ENCODE measurements around the gene PCDHGA1.

The PCDHGA1 gene

GRCh38 chr5:141494761-141495452 is 164.6 kb downstream of the PCDHGA1 start:
- no peak for DNase-seq

DNA sequence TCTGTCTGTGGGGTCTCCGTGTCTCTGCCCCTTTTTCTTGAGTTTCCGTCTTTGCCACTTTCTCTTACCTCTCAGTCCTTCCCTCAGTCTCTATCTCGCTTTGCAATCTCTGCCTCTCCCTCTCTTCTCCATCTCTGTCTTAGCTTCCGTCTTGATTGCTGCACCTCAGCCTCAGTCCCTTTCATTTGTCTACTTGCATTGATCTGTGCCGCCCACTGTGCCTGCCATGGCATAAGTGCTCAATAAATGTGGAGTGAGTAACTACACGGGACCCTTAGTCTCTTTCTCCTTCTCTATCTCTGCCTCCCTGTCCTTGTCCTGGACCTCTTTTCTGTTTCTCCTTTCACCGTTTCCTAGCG is 165.1 kb downstream of the PCDHGA1 start:
- DNase-seq: no peak

GRCh38 chr5:141496038-141496437 is 165.7 kb downstream of the PCDHGA1 start:
- DNase-seq: no peak

DNA sequence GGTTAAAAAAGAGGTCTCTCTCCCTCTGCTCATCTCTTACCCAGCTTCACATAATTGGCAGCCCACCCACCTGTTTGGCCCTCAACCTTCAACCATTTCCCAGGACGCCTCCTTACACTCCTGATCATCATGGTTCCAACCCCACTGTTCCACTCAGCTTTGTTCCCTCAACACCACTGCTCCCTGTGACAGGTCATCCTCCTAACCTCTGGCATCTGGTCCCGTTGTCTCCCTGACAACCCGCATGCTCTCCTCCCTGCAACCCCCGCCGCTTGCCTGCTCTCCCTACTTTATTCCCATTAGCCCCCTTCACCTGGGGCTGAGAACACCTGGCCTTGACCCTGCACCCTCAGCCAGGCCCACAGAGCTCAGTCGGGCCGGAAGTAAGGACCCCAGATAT is 171.4 kb downstream of the PCDHGA1 start:
- no peak for DNase-seq

- no peak for DNase-seq
Observed at GRCh38 chr5:141503681-141504080, 173.4 kb downstream of the PCDHGA1 start.

DNA sequence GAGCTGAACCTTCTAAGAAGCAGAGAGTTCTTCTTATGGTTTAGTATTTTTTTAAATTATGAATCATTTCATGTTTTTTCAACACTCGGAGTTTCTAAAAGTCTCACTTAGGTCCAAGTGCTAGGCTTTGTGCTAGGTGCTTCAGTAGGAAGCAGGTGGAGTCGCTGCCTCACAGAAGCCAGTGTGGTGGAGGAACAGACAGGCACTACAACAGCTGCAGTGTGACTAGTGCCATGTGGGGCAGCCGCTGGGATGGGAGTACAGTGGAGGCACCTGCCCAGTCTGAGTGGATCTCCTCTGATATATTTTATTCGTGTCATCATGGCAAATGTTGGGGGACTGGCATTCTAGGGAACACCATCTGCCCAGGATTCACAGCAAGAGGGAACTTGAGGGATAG is 173.9 kb downstream of the PCDHGA1 start:
- DNase-seq: no peak

GRCh38 chr5:141506381-141507155 is 176.3 kb downstream of the PCDHGA1 start:
- no peak for DNase-seq

- no peak for DNase-seq
Observed at GRCh38 chr5:141507387-141508091, 177.2 kb downstream of the PCDHGA1 start.

DNA sequence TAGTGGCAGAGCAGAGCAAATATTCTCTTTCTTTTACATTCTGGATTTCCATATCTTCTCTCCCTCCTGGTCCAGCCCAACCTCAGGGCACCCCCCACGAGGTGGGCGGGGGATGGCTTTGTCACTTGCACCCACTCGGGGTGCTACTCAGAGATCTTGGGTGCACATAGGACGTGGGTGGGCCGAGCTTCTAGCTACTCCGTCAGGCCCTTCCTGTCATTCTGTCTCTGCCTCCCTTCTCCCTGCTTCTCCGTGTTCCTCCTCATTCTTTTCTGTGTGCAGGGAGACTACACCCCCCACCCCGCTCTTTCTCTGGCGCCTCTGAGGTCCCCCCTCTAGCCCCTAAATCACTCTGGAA is 178.1 kb downstream of the PCDHGA1 start:
- DNase-seq: no peak

DNA sequence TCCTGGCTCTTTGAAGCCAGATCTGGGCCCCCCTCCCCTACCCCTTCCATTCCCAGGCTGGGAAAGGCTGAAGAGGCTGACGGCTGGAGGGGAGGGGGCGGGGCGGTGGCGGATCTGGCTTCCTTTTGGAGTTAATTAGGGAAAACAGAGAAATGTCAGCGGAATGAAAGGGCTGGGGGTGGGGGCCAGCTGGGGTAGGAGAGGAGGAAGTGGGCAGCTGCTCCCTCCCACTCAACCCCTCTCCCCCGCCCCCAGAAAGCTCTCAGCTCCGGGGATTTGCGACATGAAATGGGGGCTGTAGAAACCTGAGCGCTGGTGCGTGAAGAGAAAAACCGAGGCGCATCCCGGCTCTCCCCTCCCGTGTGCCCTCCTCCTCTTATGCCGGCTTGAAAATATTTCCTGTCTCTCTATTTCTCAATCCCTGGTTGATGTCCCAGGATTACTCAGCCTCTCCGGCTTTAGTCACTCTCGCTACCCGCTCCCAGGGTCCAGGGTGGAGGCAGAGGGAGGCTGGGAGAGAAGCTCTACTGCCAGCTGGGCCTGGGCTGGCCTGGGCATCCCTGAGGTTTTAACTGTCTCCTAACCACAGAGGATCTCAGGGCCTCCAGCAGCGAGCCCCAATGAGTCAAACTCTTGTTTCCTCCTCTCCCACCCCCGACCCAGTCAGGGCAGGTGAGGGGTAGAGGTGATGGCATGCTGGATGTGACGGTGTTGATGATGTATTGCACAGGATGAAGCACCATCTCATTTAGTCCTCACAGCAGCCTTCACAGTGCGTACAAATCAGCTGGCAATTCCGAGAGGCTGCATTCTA is 178.7 kb downstream of the PCDHGA1 start:
- no peak for DNase-seq

- DNase-seq: no peak
Observed at GRCh38 chr5:141510160-141510559, 179.8 kb downstream of the PCDHGA1 start.

GRCh38 chr5:141510850-141511601 is 180.7 kb downstream of the PCDHGA1 start:
- DNase-seq: no peak

GRCh38 chr5:141511771-141512325 is 181.5 kb downstream of the PCDHGA1 start:
- DNase-seq: no peak

DNA sequence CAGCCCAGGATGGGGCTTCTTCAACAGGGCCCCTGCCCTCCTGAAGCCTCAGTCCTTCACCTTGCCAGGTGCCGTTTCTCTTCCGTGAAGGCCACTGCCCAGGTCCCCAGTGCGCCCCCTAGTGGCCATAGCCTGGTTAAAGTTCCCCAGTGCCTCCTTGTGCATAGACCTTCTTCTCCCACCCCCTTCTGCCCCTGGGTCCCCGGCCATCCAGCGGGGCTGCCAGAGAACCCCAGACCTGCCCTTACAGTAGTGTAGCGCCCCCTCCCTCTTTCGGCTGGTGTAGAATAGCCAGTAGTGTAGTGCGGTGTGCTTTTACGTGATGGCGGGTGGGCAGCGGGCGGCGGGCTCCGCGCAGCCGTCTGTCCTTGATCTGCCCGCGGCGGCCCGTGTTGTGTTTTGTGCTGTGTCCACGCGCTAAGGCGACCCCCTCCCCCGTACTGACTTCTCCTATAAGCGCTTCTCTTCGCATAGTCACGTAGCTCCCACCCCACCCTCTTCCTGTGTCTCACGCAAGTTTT is 182.1 kb downstream of the PCDHGA1 start:
- DNase-seq: peak; percentile 81

GRCh38 chr5:141512911-141513626 is 182.8 kb downstream of the PCDHGA1 start:
- DNase-seq: peak; percentile 38

DNA sequence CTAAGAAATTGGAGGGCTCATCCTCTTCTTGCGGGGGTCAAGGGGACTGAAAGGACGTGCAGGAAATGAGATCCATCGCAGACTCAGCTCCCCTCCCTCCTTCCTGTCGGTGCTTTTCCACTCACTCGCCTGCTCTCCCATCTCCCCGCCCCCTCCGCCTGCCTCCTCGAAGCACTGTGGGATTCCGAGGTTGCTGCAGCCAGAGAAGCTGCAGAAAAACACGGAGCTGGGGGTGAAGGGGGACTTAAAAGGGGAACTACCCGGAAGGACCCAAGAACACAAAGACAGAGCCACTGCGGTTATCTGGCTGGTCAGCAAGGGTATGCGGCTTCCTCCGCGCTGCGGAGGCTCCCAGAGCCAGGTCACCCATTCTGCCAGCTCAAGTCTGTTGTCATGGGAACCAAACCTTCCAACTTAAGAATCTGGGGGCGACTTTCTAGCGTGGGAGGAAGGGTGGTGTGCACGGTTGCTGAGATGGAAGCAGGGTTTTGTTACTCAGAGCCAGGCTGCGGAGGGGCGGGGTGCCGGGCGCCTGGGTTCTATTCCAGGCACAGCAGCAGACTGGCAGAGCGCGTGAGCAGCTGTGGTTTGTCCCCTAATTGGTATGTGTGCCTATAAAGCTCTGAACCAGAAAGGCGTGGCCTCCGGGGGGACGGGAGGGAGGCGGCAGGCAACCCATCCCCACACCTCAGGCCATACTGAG is 183.5 kb downstream of the PCDHGA1 start:
- peak; percentile 68 for DNase-seq

DNA sequence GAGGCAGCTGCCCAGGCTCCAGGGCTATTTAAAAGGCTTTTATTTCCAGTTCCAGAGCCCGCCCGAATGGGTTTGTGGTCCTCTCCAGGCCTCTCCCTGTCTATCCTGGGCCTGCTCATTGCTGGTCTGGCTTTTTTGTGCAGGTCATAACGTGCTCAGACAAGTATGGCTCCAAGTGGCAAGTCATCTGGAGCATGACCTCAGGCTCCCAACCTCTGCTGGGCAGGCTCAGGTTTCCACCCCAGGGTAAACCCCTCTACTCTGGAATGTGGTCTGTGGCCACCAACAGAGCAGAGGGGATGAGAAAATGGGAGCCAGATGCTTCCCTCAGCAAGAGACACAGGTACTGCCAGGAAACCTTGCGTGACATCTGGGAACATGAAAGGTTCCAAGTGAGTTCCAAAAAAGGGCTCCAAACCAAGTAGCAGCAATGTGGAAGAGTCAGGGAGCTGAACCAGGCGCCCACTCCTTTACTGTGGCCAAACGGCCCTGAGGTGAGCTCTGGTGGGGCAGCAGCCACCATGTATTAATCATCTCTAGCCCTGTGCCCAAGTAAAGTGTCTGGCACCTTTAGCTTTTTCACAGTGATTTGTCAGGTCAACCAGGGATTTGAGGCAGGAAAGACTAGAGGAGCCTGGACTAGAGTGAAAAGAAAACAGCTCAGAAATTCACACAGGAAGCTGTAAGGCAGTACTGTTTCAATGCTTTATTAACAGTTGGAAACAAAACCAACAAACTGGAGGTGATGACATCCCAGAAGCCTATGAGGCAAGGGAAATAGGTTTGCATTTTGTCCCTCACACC is 184.2 kb downstream of the PCDHGA1 start:
- DNase-seq: no peak

- no peak for DNase-seq
Observed at GRCh38 chr5:141515141-141515540, 184.8 kb downstream of the PCDHGA1 start.

DNA sequence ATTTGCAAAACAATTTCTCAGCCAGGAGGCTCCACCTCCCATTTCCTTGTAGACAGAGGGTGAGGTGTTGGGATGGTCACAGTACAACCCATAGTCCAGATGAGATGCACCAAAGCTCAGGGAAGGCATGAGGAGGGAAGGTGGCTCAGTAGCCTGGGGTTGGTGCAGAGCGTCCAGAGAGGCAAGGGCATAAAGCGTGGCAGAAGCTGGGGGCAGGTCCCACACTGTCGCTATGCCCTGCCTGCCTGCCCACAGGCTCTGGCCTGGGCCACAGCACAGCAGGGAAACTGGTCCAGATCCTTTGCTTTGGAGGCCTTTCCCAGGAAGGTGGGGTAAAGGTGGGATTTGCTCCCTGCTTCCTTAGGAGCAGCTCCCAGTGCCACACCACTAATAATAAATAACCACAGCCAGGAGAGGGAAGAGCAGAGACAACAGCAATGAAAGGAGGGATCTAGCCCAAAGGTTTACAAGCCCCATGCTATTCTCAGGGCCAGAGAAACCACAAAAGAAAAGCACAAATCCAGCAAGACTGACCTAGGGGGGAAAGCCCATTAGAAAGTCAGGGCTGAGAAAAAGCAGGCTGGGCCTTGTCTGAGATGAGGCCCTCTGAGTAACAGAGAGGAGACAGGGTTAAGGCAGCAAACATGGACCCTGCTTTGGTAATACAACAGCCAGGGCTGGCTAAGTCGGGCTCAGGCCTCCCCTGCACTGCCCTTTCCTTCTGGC is 185.8 kb downstream of the PCDHGA1 start:
- DNase-seq: no peak
